GM12864 (cell line): ENCODE results near the gene AFF1.
"Not testable (repeated sequence)": the region's sequence is repeated elsewhere in the genome, so short reads cannot be mapped to it uniquely, and the experiment has no call there.

Experiments used
- DNase-seq: peaks from one replicate; pipeline ENCODE4 v3.0.0-alpha.2; 2011; ENCODE audit warnings: low read depth
- H3K4me3 ChIP-seq: 2 replicates; pipeline ENCODE4 v1.5.1; 2011; ENCODE audit warnings: mild to moderate bottlenecking, low read depth, low read length, control low read depth
- CTCF ChIP-seq: IDR thresholded peaks from 2 replicates; pipeline ENCODE4 v1.5.1; 2011; ENCODE audit warnings: low read depth, mild to moderate bottlenecking, moderate library complexity, low read length, control low read depth, inconsistent platforms; ENCODE audit errors: missing control alignments

AFF1 gene

DNA sequence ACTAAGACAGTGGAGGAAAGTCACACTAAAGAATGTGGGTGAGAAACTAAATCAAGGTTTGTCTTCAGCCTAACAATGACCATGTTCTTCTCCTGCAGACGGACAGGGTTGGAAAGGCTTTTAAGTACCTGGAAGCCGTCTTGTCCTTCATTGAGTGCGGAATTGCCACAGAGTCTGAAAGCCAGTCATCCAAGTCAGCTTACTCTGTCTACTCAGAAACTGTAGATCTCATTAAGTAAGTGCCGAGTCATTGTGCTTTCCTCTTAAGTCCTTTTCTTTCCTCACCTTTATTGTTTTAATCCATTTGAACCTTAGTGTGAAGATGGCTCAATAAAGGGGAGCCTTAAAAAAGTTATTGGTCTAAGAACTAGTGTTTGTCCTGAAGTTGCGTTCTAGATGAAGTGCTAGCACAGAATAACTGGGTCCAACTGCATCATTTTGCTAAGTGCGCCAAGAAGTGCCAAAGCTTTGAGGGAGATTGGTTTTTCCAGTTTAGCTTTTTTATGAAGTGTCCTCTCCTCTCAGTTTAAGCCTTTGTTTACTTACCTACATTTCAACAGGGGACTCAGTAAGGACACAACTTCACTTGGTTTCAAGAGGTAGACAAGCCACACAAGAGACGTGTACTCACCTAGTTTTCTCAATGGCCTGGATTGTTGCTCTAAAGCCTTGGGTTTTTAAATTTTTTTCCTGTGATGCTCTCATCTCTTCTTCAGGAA is 196.3 kb downstream of the AFF1 start:
- no peak for DNase-seq
- no peak overlapping the region for H3K4me3 ChIP-seq
- no peak for TF ChIP-seq CTCF

- TF ChIP-seq CTCF = no peak
- no peak overlapping the region for H3K4me3 ChIP-seq
- DNase-seq = no peak
These were observed 197.2 kb downstream of the AFF1 start for GRCh38 chr4:87132035-87132434.

DNA sequence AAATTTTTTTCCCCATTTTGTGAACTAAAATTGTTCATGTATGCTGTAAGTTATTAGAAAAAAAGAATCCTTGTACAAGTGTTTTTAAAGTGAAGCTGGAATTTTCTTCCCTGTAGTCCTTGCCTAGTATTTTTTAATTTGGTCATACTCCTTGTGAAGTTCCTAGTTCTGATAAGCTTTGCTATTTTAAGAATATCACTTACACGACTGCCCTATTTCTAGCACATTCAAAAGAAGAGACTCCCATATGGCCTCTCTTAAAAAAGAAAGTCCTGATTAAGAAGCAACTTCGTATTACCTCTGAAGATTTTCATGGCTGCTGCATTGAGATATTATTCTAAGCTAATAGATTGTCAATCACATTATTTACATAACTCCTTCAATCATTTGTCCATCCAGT is 198.4 kb downstream of the AFF1 start:
- H3K4me3 ChIP-seq = no peak overlapping the region
- TF ChIP-seq CTCF = no peak
- no peak for DNase-seq

DNA sequence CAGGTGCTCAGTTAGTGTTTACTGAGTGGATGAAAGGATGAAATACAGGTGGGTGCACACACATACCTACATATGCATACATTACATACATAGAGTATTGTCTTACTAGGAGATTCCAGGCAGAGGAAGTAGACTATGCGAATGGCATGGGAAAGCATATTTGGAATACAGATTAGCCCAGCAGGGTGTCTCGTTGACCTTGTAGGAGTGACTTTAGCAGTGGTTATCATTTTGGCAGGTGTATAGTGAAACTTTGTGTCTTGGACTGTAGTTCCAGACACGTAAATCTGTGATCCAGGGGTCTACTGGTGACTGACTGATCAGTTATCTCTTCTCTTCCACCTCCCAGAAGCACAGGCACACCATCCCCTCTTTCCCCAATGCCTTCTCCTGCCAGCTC is 199.3 kb downstream of the AFF1 start:
- no peak overlapping the region for H3K4me3 ChIP-seq
- no peak for TF ChIP-seq CTCF
- DNase-seq = no peak

DNA sequence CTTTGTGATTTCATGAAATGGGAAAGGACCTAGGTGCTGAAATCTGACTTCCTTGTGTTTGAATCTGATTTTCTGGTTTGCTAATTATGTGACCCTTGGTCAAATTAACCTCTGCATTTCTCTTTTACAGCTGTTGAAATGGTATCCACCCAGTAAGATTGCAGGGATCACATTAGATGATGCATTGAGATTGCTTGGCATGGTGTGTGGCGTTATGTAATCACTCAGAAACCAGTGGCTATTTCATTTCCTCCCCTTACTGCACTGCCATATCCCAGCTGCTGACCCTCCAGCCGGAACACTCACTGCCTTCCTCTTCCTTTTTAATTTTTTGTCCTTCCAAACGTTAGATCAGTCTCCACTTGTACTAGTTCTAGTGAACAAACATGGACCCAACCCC is 206.6 kb downstream of the AFF1 start:
- TF ChIP-seq CTCF = no peak
- no peak overlapping the region for H3K4me3 ChIP-seq
- DNase-seq = no peak

- DNase-seq = no peak
- TF ChIP-seq CTCF = no peak
- H3K4me3 ChIP-seq = no peak overlapping the region
These were observed 209.5 kb downstream of the AFF1 start for GRCh38 chr4:87144356-87144755.

DNA sequence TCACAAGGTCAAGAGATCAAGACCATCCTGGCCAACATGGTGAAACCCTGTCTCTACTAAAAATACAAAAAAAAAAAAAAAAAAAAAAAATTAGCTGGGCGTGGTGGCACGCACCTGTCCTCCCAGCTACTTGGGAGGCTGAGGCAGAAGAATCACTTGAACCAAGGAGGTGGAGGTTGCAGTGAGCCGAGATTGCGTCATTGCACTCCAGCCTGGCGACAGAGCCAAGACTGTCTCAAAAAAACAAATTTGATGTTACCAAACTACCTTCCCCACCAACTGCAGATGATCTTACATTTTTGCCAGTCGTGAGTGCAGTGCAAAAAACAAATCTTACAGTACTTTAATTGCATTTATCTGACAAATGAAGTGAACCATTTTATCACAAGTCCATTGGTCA is 211.1 kb downstream of the AFF1 start:
- not testable (repeated sequence) for DNase-seq, H3K4me3 ChIP-seq
